SK-N-SH treated with all-trans-retinoic acid at 6 μM for 48 hours (cell line): ENCODE data around the gene CTIF.

Experiments
- ATAC-seq: fragments of 200-7000 bp; cut with Tn5 transposase; 3 replicates; pipeline ENCODE4 v1.9.1; 2020; ENCODE audit warnings: mild to moderate bottlenecking, moderate library complexity
- ARNTL ChIP-seq: fragments of 450-650 bp; formaldehyde crosslinking; IDR thresholded peaks from 2 replicates; pipeline ENCODE4 v1.5.0; 2020; ENCODE audit warnings: low read depth, mild to moderate bottlenecking, moderate library complexity, borderline replicate concordance
- BACH2 ChIP-seq: fragments of 250-450 bp; sonication (Bioruptor Pico); IDR thresholded peaks from 2 replicates; pipeline ENCODE4 v1.9.0; 2021; ENCODE audit warnings: mild to moderate bottlenecking, borderline replicate concordance
- CSDC2 ChIP-seq: fragments of 250-450 bp; sonication (Bioruptor Pico); IDR thresholded peaks from 2 replicates; pipeline ENCODE4 v1.5.0; 2020; ENCODE audit warnings: mild to moderate bottlenecking, moderate library complexity
- GLIS3 ChIP-seq: fragments of 250-450 bp; sonication (Bioruptor Pico); IDR thresholded peaks from 2 replicates; pipeline ENCODE4 v1.5.0; 2020; ENCODE audit warnings: mild to moderate bottlenecking, moderate library complexity
- ISL1 ChIP-seq: fragments of 250-450 bp; sonication (Bioruptor Pico); IDR thresholded peaks from 2 replicates; pipeline ENCODE4 v2.1.2; 2022; ENCODE audit warnings: mild to moderate bottlenecking, moderate library complexity
- OSR1 ChIP-seq: fragments of 250-450 bp; sonication (Bioruptor Pico); IDR thresholded peaks from 2 replicates; pipeline ENCODE4 v1.8.0; 2022; ENCODE audit warnings: moderate library complexity, mild to moderate bottlenecking, inconsistent platforms
- PPARA ChIP-seq: fragments of 250-450 bp; sonication (Bioruptor Pico); IDR thresholded peaks from 2 replicates; pipeline ENCODE4 v1.5.0; 2020; ENCODE audit warnings: mild to moderate bottlenecking, borderline replicate concordance
- RARB ChIP-seq: fragments of 250-450 bp; sonication (Bioruptor Pico); IDR thresholded peaks from 2 replicates; pipeline ENCODE4 v1.8.0; 2021; ENCODE audit warnings: mild to moderate bottlenecking, moderate library complexity
- TCF4 ChIP-seq: fragments of 250-450 bp; sonication (Bioruptor Pico); IDR thresholded peaks from 2 replicates; pipeline ENCODE4 v1.8.0; 2021; ENCODE audit warnings: mild to moderate bottlenecking, moderate library complexity, borderline replicate concordance
- TOX ChIP-seq: fragments of 250-450 bp; sonication (Bioruptor Pico); IDR thresholded peaks from 2 replicates; pipeline ENCODE4 v1.8.0; 2021; ENCODE audit warnings: mild to moderate bottlenecking, moderate library complexity, borderline replicate concordance
- ZC3H10 ChIP-seq: fragments of 250-450 bp; sonication (Bioruptor Pico); IDR thresholded peaks from 2 replicates; pipeline ENCODE4 v1.5.1; 2021; ENCODE audit warnings: mild to moderate bottlenecking, moderate library complexity
- ZFP3 ChIP-seq: fragments of 250-450 bp; sonication (Bioruptor Pico); IDR thresholded peaks from 2 replicates; pipeline ENCODE4 v1.5.0; 2020; ENCODE audit warnings: mild to moderate bottlenecking, moderate library complexity
- ZFP30 ChIP-seq: fragments of 450-650 bp; formaldehyde crosslinking; IDR thresholded peaks from 2 replicates; pipeline ENCODE4 v1.5.0; 2022; ENCODE audit warnings: mild to moderate bottlenecking, moderate library complexity
- ZNF565 ChIP-seq: fragments of 450-650 bp; formaldehyde crosslinking; conservative IDR thresholded peaks from 2 replicates; pipeline ENCODE4 v1.5.0; 2020; ENCODE audit warnings: low read depth, mild to moderate bottlenecking, moderate library complexity
- ZNF70 ChIP-seq: fragments of 450-650 bp; formaldehyde crosslinking; IDR thresholded peaks from 2 replicates; pipeline ENCODE4 v1.5.0; 2020; ENCODE audit warnings: mild to moderate bottlenecking, moderate library complexity
- ZNF8 ChIP-seq: fragments of 450-650 bp; formaldehyde crosslinking; IDR thresholded peaks from 2 replicates; pipeline ENCODE4 v1.5.0; 2020; ENCODE audit warnings: mild to moderate bottlenecking, moderate library complexity
- TF ChIP-seq, protein P1 (sequence below): fragments of 250-450 bp; sonication (Bioruptor Pico); IDR thresholded peaks from 2 replicates; pipeline ENCODE4 v1.5.1; 2020; ENCODE audit warnings: low read depth, mild to moderate bottlenecking, moderate library complexity
- TF ChIP-seq, protein P2 (sequence below): fragments of 250-450 bp; sonication (Bioruptor Pico); IDR thresholded peaks from 2 replicates; pipeline ENCODE4 v1.8.0; 2020; ENCODE audit warnings: mild to moderate bottlenecking, moderate library complexity, borderline replicate concordance
- TF ChIP-seq, protein P3 (sequence below): fragments of 250-450 bp; sonication (Bioruptor Pico); IDR thresholded peaks from 2 replicates; pipeline ENCODE4 v1.8.0; 2021; ENCODE audit warnings: low read depth, mild to moderate bottlenecking, moderate library complexity, borderline replicate concordance
- TF ChIP-seq, protein P4 (sequence below): fragments of 250-450 bp; sonication (Bioruptor Pico); IDR thresholded peaks from 2 replicates; pipeline ENCODE4 v1.5.1; 2021; ENCODE audit warnings: mild to moderate bottlenecking, moderate library complexity
- TF ChIP-seq, protein P5 (sequence below): fragments of 250-450 bp; sonication (Bioruptor Pico); IDR thresholded peaks from 2 replicates; pipeline ENCODE4 v1.5.0; 2020; ENCODE audit warnings: mild to moderate bottlenecking, moderate library complexity

The CTIF gene

DNA sequence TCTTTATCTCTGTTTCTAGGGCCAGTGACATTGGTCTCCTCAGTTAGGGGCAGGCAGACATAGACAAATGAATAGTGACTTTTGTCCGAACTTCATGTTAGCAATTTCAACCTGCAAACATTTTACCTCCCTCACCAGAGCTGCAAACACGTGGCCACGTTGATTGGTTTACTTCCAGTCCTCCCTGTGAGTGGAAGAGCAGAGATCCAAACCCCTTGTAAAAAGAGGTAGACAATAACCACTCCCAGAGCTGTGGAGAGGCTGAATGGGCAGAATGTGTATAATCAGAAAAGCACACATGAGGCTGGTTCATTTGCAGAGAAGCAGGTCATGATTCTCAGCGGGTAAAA is 31.1 kb downstream of the CTIF start:
- no peak for ATAC-seq
- TF ChIP-seq ZFP30 (CRISPR knock-in tag): no peak
- TF ChIP-seq ZFP3: no peak
- TF ChIP-seq RARB (CRISPR knock-in tag): no peak
- TF ChIP-seq, protein P1, sequence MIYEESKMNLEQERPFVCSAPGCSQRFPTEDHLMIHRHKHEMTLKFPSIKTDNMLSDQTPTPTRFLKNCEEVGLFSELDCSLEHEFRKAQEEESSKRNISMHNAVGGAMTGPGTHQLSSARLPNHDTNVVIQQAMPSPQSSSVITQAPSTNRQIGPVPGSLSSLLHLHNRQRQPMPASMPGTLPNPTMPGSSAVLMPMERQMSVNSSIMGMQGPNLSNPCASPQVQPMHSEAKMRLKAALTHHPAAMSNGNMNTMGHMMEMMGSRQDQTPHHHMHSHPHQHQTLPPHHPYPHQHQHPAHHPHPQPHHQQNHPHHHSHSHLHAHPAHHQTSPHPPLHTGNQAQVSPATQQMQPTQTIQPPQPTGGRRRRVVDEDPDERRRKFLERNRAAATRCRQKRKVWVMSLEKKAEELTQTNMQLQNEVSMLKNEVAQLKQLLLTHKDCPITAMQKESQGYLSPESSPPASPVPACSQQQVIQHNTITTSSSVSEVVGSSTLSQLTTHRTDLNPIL: no peak
- no peak for TF ChIP-seq OSR1 (CRISPR knock-in tag)
- no peak for TF ChIP-seq ISL1 (CRISPR knock-in tag)
- TF ChIP-seq BACH2 (CRISPR knock-in tag): no peak
- TF ChIP-seq PPARA (CRISPR knock-in tag): no peak
- TF ChIP-seq TCF4 (CRISPR knock-in tag): no peak
- TF ChIP-seq GLIS3: no peak

DNA sequence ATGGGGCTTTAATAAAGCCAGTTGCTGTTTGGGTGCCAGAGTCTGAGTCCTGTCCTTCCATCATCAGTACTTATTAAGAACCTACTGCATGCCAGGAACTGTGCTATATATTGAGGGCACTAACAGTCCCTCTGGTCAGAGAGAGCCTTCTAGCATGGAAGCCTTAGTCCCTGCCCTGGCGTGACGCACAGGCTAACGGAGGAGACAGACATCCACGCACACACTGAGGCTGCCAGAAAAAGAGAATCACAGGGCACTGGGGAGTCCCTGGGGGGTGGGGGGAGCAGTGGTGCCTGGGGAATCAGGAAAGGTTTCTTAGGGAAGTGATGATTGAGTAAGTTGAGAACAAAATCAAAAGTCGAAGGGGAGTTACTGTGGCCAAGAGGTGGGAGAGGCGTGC is 31.5 kb downstream of the CTIF start:
- no peak for TF ChIP-seq ZNF565
- no peak for TF ChIP-seq ISL1 (CRISPR knock-in tag)
- no peak for TF ChIP-seq ZNF70
- TF ChIP-seq, protein P2, sequence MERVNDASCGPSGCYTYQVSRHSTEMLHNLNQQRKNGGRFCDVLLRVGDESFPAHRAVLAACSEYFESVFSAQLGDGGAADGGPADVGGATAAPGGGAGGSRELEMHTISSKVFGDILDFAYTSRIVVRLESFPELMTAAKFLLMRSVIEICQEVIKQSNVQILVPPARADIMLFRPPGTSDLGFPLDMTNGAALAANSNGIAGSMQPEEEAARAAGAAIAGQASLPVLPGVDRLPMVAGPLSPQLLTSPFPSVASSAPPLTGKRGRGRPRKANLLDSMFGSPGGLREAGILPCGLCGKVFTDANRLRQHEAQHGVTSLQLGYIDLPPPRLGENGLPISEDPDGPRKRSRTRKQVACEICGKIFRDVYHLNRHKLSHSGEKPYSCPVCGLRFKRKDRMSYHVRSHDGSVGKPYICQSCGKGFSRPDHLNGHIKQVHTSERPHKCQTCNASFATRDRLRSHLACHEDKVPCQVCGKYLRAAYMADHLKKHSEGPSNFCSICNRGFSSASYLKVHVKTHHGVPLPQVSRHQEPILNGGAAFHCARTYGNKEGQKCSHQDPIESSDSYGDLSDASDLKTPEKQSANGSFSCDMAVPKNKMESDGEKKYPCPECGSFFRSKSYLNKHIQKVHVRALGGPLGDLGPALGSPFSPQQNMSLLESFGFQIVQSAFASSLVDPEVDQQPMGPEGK: no peak
- TF ChIP-seq PPARA (CRISPR knock-in tag): no peak
- TF ChIP-seq ZNF8: no peak
- no peak for TF ChIP-seq GLIS3
- TF ChIP-seq OSR1 (CRISPR knock-in tag): no peak
- TF ChIP-seq ZC3H10 (CRISPR knock-in tag): no peak
- TF ChIP-seq TOX (CRISPR knock-in tag): no peak
- TF ChIP-seq ZFP30 (CRISPR knock-in tag): no peak
- TF ChIP-seq, protein P1: no peak
- TF ChIP-seq ARNTL (CRISPR knock-in tag): no peak
- TF ChIP-seq, protein P3, sequence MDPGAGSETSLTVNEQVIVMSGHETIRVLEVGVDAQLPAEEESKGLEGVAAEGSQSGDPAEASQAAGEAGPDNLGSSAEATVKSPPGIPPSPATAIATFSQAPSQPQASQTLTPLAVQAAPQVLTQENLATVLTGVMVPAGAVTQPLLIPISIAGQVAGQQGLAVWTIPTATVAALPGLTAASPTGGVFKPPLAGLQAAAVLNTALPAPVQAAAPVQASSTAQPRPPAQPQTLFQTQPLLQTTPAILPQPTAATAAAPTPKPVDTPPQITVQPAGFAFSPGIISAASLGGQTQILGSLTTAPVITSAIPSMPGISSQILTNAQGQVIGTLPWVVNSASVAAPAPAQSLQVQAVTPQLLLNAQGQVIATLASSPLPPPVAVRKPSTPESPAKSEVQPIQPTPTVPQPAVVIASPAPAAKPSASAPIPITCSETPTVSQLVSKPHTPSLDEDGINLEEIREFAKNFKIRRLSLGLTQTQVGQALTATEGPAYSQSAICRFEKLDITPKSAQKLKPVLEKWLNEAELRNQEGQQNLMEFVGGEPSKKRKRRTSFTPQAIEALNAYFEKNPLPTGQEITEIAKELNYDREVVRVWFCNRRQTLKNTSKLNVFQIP (CRISPR knock-in tag): no peak
- TF ChIP-seq, protein P4, sequence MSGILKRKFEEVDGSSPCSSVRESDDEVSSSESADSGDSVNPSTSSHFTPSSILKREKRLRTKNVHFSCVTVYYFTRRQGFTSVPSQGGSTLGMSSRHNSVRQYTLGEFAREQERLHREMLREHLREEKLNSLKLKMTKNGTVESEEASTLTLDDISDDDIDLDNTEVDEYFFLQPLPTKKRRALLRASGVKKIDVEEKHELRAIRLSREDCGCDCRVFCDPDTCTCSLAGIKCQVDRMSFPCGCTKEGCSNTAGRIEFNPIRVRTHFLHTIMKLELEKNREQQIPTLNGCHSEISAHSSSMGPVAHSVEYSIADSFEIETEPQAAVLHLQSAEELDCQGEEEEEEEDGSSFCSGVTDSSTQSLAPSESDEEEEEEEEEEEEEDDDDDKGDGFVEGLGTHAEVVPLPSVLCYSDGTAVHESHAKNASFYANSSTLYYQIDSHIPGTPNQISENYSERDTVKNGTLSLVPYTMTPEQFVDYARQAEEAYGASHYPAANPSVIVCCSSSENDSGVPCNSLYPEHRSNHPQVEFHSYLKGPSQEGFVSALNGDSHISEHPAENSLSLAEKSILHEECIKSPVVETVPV (CRISPR knock-in tag): no peak
- TF ChIP-seq BACH2 (CRISPR knock-in tag): no peak
- TF ChIP-seq, protein P5, sequence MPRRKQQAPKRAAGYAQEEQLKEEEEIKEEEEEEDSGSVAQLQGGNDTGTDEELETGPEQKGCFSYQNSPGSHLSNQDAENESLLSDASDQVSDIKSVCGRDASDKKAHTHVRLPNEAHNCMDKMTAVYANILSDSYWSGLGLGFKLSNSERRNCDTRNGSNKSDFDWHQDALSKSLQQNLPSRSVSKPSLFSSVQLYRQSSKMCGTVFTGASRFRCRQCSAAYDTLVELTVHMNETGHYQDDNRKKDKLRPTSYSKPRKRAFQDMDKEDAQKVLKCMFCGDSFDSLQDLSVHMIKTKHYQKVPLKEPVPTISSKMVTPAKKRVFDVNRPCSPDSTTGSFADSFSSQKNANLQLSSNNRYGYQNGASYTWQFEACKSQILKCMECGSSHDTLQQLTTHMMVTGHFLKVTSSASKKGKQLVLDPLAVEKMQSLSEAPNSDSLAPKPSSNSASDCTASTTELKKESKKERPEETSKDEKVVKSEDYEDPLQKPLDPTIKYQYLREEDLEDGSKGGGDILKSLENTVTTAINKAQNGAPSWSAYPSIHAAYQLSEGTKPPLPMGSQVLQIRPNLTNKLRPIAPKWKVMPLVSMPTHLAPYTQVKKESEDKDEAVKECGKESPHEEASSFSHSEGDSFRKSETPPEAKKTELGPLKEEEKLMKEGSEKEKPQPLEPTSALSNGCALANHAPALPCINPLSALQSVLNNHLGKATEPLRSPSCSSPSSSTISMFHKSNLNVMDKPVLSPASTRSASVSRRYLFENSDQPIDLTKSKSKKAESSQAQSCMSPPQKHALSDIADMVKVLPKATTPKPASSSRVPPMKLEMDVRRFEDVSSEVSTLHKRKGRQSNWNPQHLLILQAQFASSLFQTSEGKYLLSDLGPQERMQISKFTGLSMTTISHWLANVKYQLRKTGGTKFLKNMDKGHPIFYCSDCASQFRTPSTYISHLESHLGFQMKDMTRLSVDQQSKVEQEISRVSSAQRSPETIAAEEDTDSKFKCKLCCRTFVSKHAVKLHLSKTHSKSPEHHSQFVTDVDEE: no peak
- TF ChIP-seq CSDC2 (CRISPR knock-in tag): no peak
- ATAC-seq: no peak
